Measurements from ENCODE around the gene SNAPIN. TPM values are rescaled to one million over a fixed set of nuclear protein-coding genes. Genes with fewer than 3 reads are reported as not detected.

The SNAPIN gene
- total and polyA plus RNA-seq, 9 of the 15 experiments (the other 6 are each of a cell fraction or from before 2014, with no cell fraction given), result 11.2 to 43.9 (median 32.3) TPM

- TF ChIP-seq PATZ1 (CRISPR knock-in tag; IDR thresholded peaks at IDR 0.05; ENCODE audit: borderline replicate concordance) (no peak), ELF1 (tag; IDR thresholded peaks at IDR 0.05) (no peak), ZNF57 (CRISPR knock-in tag; IDR thresholded peaks at IDR 0.05) (no peak), U2AF1 (optimal IDR thresholded peaks at IDR 0.05; ENCODE audit: low read depth, low read length) (no peak), ZNF785 (CRISPR knock-in tag; IDR thresholded peaks at IDR 0.05) (no peak), ZNF436 (CRISPR knock-in tag; IDR thresholded peaks at IDR 0.05) (no peak), GTF2B (IDR thresholded peaks at IDR 0.05; ENCODE audit: extremely low read depth, insufficient read length) (no peak), RBFOX2 (IDR thresholded peaks at IDR 0.05; ENCODE audit: low read depth, low read length) (no peak), ILF3 (IDR thresholded peaks at IDR 0.05; ENCODE audit: borderline replicate concordance) (0 out of 2 replicates have a peak, but pooled peaks have one; percentile 18), ZNF668 (CRISPR knock-in tag; IDR thresholded peaks at IDR 0.05) (no peak), POLR2B (IDR thresholded peaks at IDR 0.05; ENCODE audit: low read depth, partially characterized antibody) (peak; percentile 87), CBX8 (IDR thresholded peaks at IDR 0.05; ENCODE audit: borderline replicate concordance, extremely low read depth, low read depth, low read length, poor library complexity, severe bottlenecking) (no peak), SPI1 (IDR thresholded peaks at IDR 0.05; ENCODE audit: borderline replicate concordance, low read depth, low read length) (no peak), RBM25 (IDR thresholded peaks at IDR 0.05; ENCODE audit: low read depth, low read length, severe bottlenecking) (no peak), PBX2 (CRISPR knock-in tag; IDR thresholded peaks at IDR 0.05; ENCODE audit: low read depth) (no peak), PBX2 (tag; conservative IDR thresholded peaks at IDR 0.05; ENCODE audit: low read depth) (no peak), ZMIZ1 (IDR thresholded peaks at IDR 0.05; ENCODE audit: low read depth in 2 of 2, low read length in 2 of 2) (no peak), EWSR1 (IDR thresholded peaks at IDR 0.05; ENCODE audit: borderline replicate concordance, low read depth, partially characterized antibody) (peak; percentile 11)
These were observed 11.2 kb upstream of the SNAPIN start (continued) for GRCh38 chr1:153647346-153647714.

Measured in K562 (cell line).